ENCODE measurements around the gene LUZP4. TPM values are rescaled to one million over a fixed set of nuclear protein-coding genes. Genes with fewer than 3 reads are reported as not detected.

The LUZP4 gene
- total and polyA plus RNA-seq, 9 donors = not detected

GRCh38 chrX:115350711-115351381 is 61.3 kb downstream of the LUZP4 start:
- H3K4me1 ChIP-seq (ENCODE audit: control insufficient read depth, insufficient read depth, low read length) = peaks cover 3% of the 10 kb centered on the region
- no peaks in the 10 kb centered on the region for H3K36me3 ChIP-seq (ENCODE audit: control insufficient read depth, insufficient read depth, low read length)
- peak overlapping the region; percentile 43 for H3K27ac ChIP-seq (ENCODE audit: low read length)
- WGBS (ENCODE audit: insufficient coverage) = 47% methylated on average over 4 of the region's 10 CpGs
- H3K9me3 ChIP-seq (replicated peaks; ENCODE audit: control insufficient read depth, low read depth, low read length) = no peaks in the 10 kb centered on the region
- H3K27me3 ChIP-seq (ENCODE audit: control insufficient read depth, insufficient read depth, low read length) = peaks cover 13% of the 10 kb centered on the region
- peak; percentile 89 for DNase-seq
- no peak overlapping the region for H3K4me3 ChIP-seq (ENCODE audit: low read length)

- Histone ChIP-seq H3K4me3 (ENCODE audit: low read length) (no peak overlapping the region), H3K36me3 (ENCODE audit: control insufficient read depth, insufficient read depth, low read length) (no peaks in the 10 kb centered on the region), H3K4me1 (ENCODE audit: control insufficient read depth, insufficient read depth, low read length) (no peaks in the 10 kb centered on the region), H3K27ac (ENCODE audit: low read length) (no peak overlapping the region), H3K27me3 (ENCODE audit: control insufficient read depth, insufficient read depth, low read length) (peaks cover 13% of the 10 kb centered on the region), H3K9me3 (replicated peaks; ENCODE audit: control insufficient read depth, low read depth, low read length) (no peaks in the 10 kb centered on the region)
- no peak for DNase-seq
- no CpG with 5 or more reads among the region's 4 CpGs for WGBS (ENCODE audit: insufficient coverage)
These were observed 66.9 kb downstream of the LUZP4 start for GRCh38 chrX:115356369-115356768.

Other genes with a start within 250 kb of the LUZP4 start
- not detected for gene RBMXL3, start 100.3 kb upstream of the LUZP4 start, total RNA-seq
- not detected for gene RBMXL3, start 100.3 kb upstream of the LUZP4 start, polyA plus RNA-seq (ENCODE audit: insufficient read depth in 1 of 8, insufficient read length in 8 of 8, low replicate concordance in 1 of 8)
- 4.0 TPM for gene LRCH2, start 55.6 kb upstream of the LUZP4 start, total RNA-seq
- 1 to 10 TPM; 3.9 to 7.3 (median 4.4) TPM for gene LRCH2, start 55.6 kb upstream of the LUZP4 start, polyA plus RNA-seq (ENCODE audit: insufficient read depth in 1 of 8, insufficient read length in 8 of 8, low replicate concordance in 1 of 8)